Ascending aorta (tissue), 2 donors: ENCODE results near the gene SLC25A22. TPM values are rescaled to one million over a fixed set of nuclear protein-coding genes. Genes with fewer than 3 reads are reported as not detected.
A peak's percentile ranks its signal among the peaks of the same experiment; 100 is the strongest.

Source experiments
- DNase-seq, 2 donors: peaks; one replicate each; pipeline ENCODE4 v3.0.0-alpha.2; 2019; ENCODE audit warnings: low spot score in 2 of 2
- H3K27ac ChIP-seq, 2 donors: fragments of 200-600 bp; sonication (generic); one replicate each; pipeline ENCODE4 v1.5.1; 2016 to 2017; ENCODE audit warnings: mild to moderate bottlenecking in 1 of 2
- H3K27me3 ChIP-seq: fragments of 200-600 bp; sonication (generic); one replicate; pipeline ENCODE4 v1.5.1; 2017
- H3K36me3 ChIP-seq, 2 donors: fragments of 200-600 bp; sonication (generic); one replicate each; pipeline ENCODE4 v1.5.1; 2016
- H3K4me1 ChIP-seq, 2 donors: fragments of 200-600 bp; sonication (generic); one replicate each; pipeline ENCODE4 v1.5.1; 2016 to 2017; ENCODE audit warnings: mild to moderate bottlenecking in 1 of 2
- H3K4me3 ChIP-seq, 2 donors: fragments of 200-600 bp; sonication (generic); one replicate each; pipeline ENCODE4 v1.5.1; 2016 to 2017; ENCODE audit warnings: mild to moderate bottlenecking in 1 of 2
- H3K9me3 ChIP-seq, 2 donors: fragments of 200-600 bp; sonication (generic); one replicate each; pipeline ENCODE4 v1.5.1; 2016
- intact Hi-C: fragments of 100-400 bp; cut with DNase I; formaldehyde crosslinking; loops from one replicate; pipeline ENCODE4 v1.15.1; 2023
- total RNA-seq: library from RNA; depleted of rRNA; stranded (reverse); fragments of >200 nt; gene quantifications from one replicate; pipeline ENCODE4 v1.1.0, GENCODE V29; 2016
- TF ChIP-seq, protein P1 (sequence below), 3 experiments: fragments of 200-600 bp in 2 of 3; fragments of 450-650 bp in 1 of 3; sonication (generic) in 2 of 3; IDR thresholded peaks; one replicate each; pipeline ENCODE4 v1.5.1; 2016 to 2019; ENCODE audit warnings: antibody characterized with exemption in 3 of 3, mild to moderate bottlenecking in 1 of 3, moderate library complexity in 1 of 3

Gene SLC25A22
- total RNA-seq, 1 donor from 2014 or later, result 5.6 TPM

DNA sequence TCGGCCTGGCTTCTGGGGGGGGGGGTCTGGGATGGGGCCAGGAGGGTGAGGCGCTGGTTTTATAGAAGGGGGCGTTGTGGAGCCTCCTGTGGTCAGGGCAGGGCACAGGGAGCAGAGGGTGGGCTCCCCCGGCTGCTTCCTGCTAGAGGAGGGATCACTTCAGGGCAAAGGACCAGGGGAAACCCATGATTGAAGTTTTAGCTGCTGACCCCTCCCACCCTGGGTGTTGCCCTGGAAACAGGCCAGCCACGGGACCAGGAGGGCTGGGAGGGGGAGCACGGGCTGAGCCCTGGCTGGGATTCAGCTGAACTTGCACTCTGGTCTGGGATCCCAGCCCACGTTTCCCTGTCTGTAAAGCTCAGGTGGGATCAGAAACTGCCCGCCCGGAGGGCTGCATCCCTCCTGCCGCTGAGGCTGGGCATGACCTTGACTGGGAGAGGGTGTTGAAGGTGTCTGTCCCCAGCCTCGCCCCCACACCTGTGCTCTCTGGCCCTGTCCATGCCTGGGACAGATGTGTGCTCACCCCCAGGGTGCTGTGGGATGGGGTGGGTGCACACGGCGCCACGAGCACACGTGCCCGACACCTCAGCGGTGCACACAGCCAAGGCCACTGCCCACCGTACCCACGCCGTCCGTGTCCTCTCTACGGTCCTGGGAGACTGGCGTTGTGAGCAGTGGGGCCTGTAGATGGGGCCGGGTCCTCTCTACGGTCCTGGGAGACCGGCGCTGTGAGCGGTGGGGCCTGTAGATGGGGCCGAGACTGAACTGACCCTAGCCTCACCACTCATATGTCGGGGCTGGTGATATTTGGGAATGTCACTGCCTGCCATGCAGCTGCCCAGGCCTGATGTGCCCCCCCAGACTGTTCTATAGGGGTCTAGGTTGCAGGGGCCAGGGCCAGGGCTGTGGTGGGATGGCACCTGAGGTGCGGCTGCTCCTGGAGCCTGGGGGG lies 46.9 kb upstream of the SLC25A22 start:
- Histone ChIP-seq H3K27ac (peak overlapping the region; percentile 92 to 95), H3K4me1 (peaks cover 48 to 57% of the 10 kb centered on the region in 2 donors), H3K27me3 (no peaks in the 10 kb centered on the region), H3K4me3 (peak overlapping the region; percentile 94 to 98), H3K36me3 (peaks cover 3 to 7% of the 10 kb centered on the region in 2 donors), H3K9me3 (no peaks in the 10 kb centered on the region)
- TF ChIP-seq, protein P1, sequence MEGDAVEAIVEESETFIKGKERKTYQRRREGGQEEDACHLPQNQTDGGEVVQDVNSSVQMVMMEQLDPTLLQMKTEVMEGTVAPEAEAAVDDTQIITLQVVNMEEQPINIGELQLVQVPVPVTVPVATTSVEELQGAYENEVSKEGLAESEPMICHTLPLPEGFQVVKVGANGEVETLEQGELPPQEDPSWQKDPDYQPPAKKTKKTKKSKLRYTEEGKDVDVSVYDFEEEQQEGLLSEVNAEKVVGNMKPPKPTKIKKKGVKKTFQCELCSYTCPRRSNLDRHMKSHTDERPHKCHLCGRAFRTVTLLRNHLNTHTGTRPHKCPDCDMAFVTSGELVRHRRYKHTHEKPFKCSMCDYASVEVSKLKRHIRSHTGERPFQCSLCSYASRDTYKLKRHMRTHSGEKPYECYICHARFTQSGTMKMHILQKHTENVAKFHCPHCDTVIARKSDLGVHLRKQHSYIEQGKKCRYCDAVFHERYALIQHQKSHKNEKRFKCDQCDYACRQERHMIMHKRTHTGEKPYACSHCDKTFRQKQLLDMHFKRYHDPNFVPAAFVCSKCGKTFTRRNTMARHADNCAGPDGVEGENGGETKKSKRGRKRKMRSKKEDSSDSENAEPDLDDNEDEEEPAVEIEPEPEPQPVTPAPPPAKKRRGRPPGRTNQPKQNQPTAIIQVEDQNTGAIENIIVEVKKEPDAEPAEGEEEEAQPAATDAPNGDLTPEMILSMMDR (IDR thresholded peaks at IDR 0.05), result no peak
- intact Hi-C loops, result loop anchor here (1.0 to 10.0 kb wide), 5 partner anchors 11 to 920 kb away; partner anchors contain the start of genes AP2A2, CHID1 and CTSD
- peak; percentile 81 to 95 for DNase-seq

DNA sequence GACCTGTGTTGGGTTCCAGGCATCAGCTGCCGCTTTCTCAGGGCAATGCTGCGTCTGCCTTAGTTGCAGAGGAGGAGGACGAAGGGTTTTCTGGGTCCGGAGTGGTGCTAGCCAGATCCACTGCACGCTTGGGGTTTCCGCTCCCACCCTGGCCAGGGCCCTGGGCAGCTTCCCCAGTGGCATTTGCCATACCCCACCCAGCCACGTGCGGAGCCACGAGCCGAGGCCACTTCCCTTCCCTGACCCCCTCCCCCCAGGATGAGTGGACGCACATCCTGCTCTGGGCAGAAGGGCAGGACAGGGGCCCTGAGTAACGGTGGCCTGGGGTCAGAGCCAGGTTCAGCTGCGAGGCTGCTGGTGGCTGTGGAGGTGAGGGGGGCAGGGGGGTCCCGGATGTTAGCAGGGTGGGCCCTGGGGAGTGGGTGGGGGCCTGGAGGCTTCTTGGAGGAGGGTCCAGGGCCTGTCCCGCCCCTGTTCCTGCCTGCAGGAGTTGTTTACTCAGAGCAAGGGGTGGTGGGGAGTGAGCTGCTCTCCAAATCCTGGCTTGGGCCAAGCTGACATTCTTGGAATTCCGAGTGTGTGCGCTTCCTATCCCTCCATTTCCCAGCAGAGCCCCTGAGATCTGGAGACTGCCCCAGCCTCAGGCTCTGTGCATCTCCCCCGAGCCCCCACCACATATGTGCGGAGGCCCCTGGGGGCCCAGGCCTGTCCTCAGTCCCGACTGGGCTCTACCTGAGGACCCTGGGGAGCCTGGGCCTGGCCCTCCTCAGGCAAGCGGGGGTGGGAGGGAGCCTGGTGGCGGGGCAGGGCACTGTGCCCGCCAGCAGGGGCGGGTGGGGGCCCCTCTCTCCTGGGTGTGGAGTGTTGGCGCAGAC lies 46.0 kb upstream of the SLC25A22 start:
- Histone ChIP-seq H3K36me3 (peaks cover 12 to 16% of the 10 kb centered on the region in 2 donors), H3K9me3 (no peaks in the 10 kb centered on the region), H3K4me1 (peaks cover 48 to 52% of the 10 kb centered on the region in 2 donors), H3K4me3 (peak overlapping the region; percentile 94 to 98), H3K27ac (peak overlapping the region; percentile 92 to 95), H3K27me3 (no peaks in the 10 kb centered on the region)
- TF ChIP-seq, protein P1 (IDR thresholded peaks at IDR 0.05), result peak in 2 of 3 experiments; percentile 3 to 20
- DNase-seq, result peak; percentile 89 to 96
- intact Hi-C loops, result loop anchor here (1.0 to 10.0 kb wide), 3 partner anchors 10 to 921 kb away; partner anchors contain the start of gene CTSD

- DNase-seq, result no peak
- intact Hi-C loops, result loop anchor here (10.0 kb wide), 2 partner anchors 712 to 922 kb away; partner anchors contain the start of gene CTSD
- Histone ChIP-seq H3K9me3 (no peaks in the 10 kb centered on the region), H3K27ac (peak overlapping the region; percentile 92 to 95), H3K36me3 (peaks cover 20 to 24% of the 10 kb centered on the region in 2 donors), H3K4me1 (peaks cover 39 to 44% of the 10 kb centered on the region in 2 donors), H3K27me3 (no peaks in the 10 kb centered on the region), H3K4me3 (peak overlapping the region; percentile 94 to 98)
- TF ChIP-seq, protein P1 (IDR thresholded peaks at IDR 0.05), result no peak
Measured at GRCh38 chr11:843086-843734, 45.1 kb upstream of the SLC25A22 start.

DNA sequence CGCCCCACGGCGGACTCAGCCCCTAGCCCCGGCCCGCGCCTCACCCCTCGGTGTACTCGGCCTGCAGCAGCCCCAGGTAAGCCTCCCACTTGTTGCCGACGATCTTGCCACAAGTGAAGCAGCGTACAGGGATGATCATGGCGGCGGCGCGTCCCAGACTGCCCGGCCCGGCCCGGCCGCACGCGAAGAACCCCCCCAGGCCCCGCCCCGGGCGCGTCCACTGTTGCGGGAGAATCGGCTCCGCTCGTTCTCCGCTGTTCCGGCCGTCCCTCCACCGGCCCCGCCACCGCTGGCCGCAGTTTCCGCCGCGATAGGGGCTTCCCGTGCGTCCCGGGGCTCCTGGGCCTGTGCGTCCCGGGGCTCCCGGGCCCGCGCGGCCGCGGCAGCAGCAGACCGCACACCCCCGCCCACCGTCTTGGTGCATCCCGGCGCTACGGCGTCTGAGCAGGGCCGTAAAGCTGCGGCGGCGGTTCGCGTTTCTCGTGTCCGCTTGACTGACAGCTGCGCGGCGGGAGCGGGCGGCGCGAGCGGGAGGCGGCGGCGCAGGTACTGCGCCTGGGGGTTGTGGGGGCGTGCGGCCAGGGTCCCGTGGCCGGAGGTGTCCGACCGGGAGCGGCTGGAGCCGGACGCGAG lies 44.4 kb upstream of the SLC25A22 start, which contains the start of the genes POLR2L and TSPAN4:
POLR2L (minus strand) TSS at position 160 of the 633 bp plus-strand sequence; CDS start at position 139, 21 bp downstream.
TSPAN4 (plus strand) TSS at position 483 of the 633 bp plus-strand sequence. CDS start 7,453 bp downstream, outside the sequence.
- no peaks in the 10 kb centered on the region for H3K27me3 ChIP-seq
- DNase-seq, result peak in 1 of 2 donors; percentile 93
- peak within 1 kb of the TSS; percentile 92 to 95 for H3K27ac ChIP-seq
- intact Hi-C loops, result loop anchor here (10.0 kb wide), 2 partner anchors 712 to 922 kb away; partner anchors contain the start of gene CTSD
- H3K4me3 ChIP-seq, result peak within 1 kb of the TSS; percentile 94 to 98
- H3K4me1 ChIP-seq, result peaks cover 36 to 41% of the 10 kb centered on the region in 2 donors
- peaks cover 28 to 32% of the 10 kb centered on the region in 2 donors for H3K36me3 ChIP-seq
- TF ChIP-seq, protein P1 (IDR thresholded peaks at IDR 0.05), result no peak
- H3K9me3 ChIP-seq, result no peaks in the 10 kb centered on the region
